Measurements from ENCODE around the gene BBX.

GRCh38 chr3:107531917-107532469, 9.2 kb downstream of the BBX start:
- no peak for TF ChIP-seq POLR2AphosphoS5 (IDR thresholded peaks at IDR 0.05; ENCODE audit: low read depth, low read length)
- no peak for TF ChIP-seq POLR2A (IDR thresholded peaks at IDR 0.05; ENCODE audit: low read depth, low read length)
- TF ChIP-seq SPI1 (IDR thresholded peaks at IDR 0.05; ENCODE audit: low read depth, low read length), result no peak
- TF ChIP-seq TAF1 (IDR thresholded peaks at IDR 0.05; ENCODE audit: low read depth, low read length), result no peak
